GM12878 (cell line): ENCODE data around the gene MEIOB. TPM values are rescaled to one million over a fixed set of nuclear protein-coding genes. Genes with fewer than 3 reads are reported as not detected.

Experiments
- EED ChIP-seq: sonication (generic); IDR thresholded peaks from 2 replicates; pipeline ENCODE4 v1.6.1; 2016; ENCODE audit warnings: antibody characterized with exemption, low read depth
- MTA2 ChIP-seq: fragments of 450-650 bp; IDR thresholded peaks from 2 replicates; pipeline ENCODE4 v1.6.1; 2016; ENCODE audit warnings: low read depth, mild to moderate bottlenecking, moderate library complexity
- NFXL1 ChIP-seq: fragments of 450-650 bp; IDR thresholded peaks from 2 replicates; pipeline ENCODE4 v1.6.1; 2017; ENCODE audit warnings: antibody characterized with exemption, mild to moderate bottlenecking, borderline replicate concordance
- ZBED1 ChIP-seq: IDR thresholded peaks from 2 replicates; pipeline ENCODE4 v1.6.1; 2016; ENCODE audit warnings: borderline replicate concordance
- ZNF24 ChIP-seq: fragments of 450-650 bp; IDR thresholded peaks from 2 replicates; pipeline ENCODE4 v1.6.1; 2017; ENCODE audit warnings: antibody characterized with exemption, mild to moderate bottlenecking
- polyA plus RNA-seq, 11 experiments: library from polyadenylated mRNA; depleted of rRNA in 4 of 11; unstranded in 6 of 11; stranded (reverse) in 5 of 11; fragments of >200 nt; fragmentation: Nextera tagmentation in 4 of 11; fragmentation: Illumina TruSeq in 1 of 11; extraction: Ambion mirVana in 4 of 11; extraction: Trizol in 1 of 11; gene quantifications; 1 replicate in 1 of 11; 2 replicates in 10 of 11; pipeline versions ENCODE4 v1.2.1 to v1.2.3, GENCODE V29; 2011 to 2016; ENCODE audit warnings: inconsistent platforms in 2 of 11, missing spikeins in 2 of 11, low read depth in 1 of 11
- total RNA-seq, 4 experiments: library from RNA; depleted of rRNA in 3 of 4; stranded (reverse); fragments of >200 nt in 3 of 4; fragmentation: Illumina TruSeq in 1 of 4; extraction: Trizol in 1 of 4; gene quantifications; 2 replicates each; pipeline versions ENCODE4 v1.2.1 to v1.2.3, GENCODE V29; 2013 to 2021
- TF ChIP-seq, protein P1 (sequence below): fragments of 450-650 bp; IDR thresholded peaks from 2 replicates; pipeline ENCODE4 v1.6.1; 2017; ENCODE audit warnings: mild to moderate bottlenecking, low read depth, inconsistent platforms; ENCODE audit not compliant: poor library complexity, severe bottlenecking
- TF ChIP-seq, protein P2 (sequence below): fragments of 450-650 bp; IDR thresholded peaks from 2 replicates; pipeline ENCODE4 v1.6.1; 2017; ENCODE audit warnings: low read depth, mild to moderate bottlenecking, moderate library complexity

MEIOB gene
- total and polyA plus RNA-seq, 10 of the 15 experiments (the other 5 are each of a cell fraction or from before 2014, with no cell fraction given) = 0.04 to 0.26 (median 0.09) TPM; not detected in 5

- no peak for TF ChIP-seq ZBED1
- no peak for TF ChIP-seq ZNF24
- no peak for TF ChIP-seq EED
- TF ChIP-seq, protein P1, sequence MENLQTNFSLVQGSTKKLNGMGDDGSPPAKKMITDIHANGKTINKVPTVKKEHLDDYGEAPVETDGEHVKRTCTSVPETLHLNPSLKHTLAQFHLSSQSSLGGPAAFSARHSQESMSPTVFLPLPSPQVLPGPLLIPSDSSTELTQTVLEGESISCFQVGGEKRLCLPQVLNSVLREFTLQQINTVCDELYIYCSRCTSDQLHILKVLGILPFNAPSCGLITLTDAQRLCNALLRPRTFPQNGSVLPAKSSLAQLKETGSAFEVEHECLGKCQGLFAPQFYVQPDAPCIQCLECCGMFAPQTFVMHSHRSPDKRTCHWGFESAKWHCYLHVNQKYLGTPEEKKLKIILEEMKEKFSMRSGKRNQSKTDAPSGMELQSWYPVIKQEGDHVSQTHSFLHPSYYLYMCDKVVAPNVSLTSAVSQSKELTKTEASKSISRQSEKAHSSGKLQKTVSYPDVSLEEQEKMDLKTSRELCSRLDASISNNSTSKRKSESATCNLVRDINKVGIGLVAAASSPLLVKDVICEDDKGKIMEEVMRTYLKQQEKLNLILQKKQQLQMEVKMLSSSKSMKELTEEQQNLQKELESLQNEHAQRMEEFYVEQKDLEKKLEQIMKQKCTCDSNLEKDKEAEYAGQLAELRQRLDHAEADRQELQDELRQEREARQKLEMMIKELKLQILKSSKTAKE = no peak
- TF ChIP-seq NFXL1 = no peak
- no peak for TF ChIP-seq MTA2
- TF ChIP-seq, protein P2, sequence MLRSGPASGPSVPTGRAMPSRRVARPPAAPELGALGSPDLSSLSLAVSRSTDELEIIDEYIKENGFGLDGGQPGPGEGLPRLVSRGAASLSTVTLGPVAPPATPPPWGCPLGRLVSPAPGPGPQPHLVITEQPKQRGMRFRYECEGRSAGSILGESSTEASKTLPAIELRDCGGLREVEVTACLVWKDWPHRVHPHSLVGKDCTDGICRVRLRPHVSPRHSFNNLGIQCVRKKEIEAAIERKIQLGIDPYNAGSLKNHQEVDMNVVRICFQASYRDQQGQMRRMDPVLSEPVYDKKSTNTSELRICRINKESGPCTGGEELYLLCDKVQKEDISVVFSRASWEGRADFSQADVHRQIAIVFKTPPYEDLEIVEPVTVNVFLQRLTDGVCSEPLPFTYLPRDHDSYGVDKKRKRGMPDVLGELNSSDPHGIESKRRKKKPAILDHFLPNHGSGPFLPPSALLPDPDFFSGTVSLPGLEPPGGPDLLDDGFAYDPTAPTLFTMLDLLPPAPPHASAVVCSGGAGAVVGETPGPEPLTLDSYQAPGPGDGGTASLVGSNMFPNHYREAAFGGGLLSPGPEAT = no peak
These were observed 1.4 kb downstream of the MEIOB start (continued) for GRCh38 chr16:1870365-1871082.
